ENCODE measurements around the gene QRFP.
"Not testable (repeated sequence)": the region's sequence is repeated elsewhere in the genome, so short reads cannot be mapped to it uniquely, and the experiment has no call there.

QRFP gene

GRCh38 chr9:130919559-130920145 lies 23.0 kb upstream of the QRFP start:
- DNase-seq = no peak

- DNase-seq = no peak
Measured at GRCh38 chr9:130918826-130919558, 22.4 kb upstream of the QRFP start.

GRCh38 chr9:130918101-130918825 lies 21.7 kb upstream of the QRFP start:
- no peak for DNase-seq

- DNase-seq = no peak
Measured at GRCh38 chr9:130917168-130917960, 20.8 kb upstream of the QRFP start.

GRCh38 chr9:130915096-130915447 lies 18.5 kb upstream of the QRFP start:
- DNase-seq = no peak

- DNase-seq = no peak
Measured at GRCh38 chr9:130914417-130915095, 17.9 kb upstream of the QRFP start.

- DNase-seq = no peak
Measured at GRCh38 chr9:130913599-130914416, 17.2 kb upstream of the QRFP start.

GRCh38 chr9:130912932-130913598 lies 16.5 kb upstream of the QRFP start:
- DNase-seq = peak; percentile 61

- no peak for DNase-seq
Measured at GRCh38 chr9:130911254-130912049, 14.8 kb upstream of the QRFP start.

- DNase-seq = not testable (repeated sequence)
Measured at GRCh38 chr9:130910670-130911069, 14.1 kb upstream of the QRFP start.

- not testable (repeated sequence) for DNase-seq
Measured at GRCh38 chr9:130910041-130910440, 13.4 kb upstream of the QRFP start.

GRCh38 chr9:130908878-130909355 lies 12.3 kb upstream of the QRFP start:
- no peak for DNase-seq

- DNase-seq = no peak
Measured at GRCh38 chr9:130908146-130908877, 11.7 kb upstream of the QRFP start.

- no peak for DNase-seq
Measured at GRCh38 chr9:130906735-130907416, 10.3 kb upstream of the QRFP start.

- DNase-seq = no peak
Measured at GRCh38 chr9:130905902-130906734, 9.5 kb upstream of the QRFP start.

GRCh38 chr9:130905125-130905901 lies 8.7 kb upstream of the QRFP start:
- DNase-seq = no peak

Data from fibroblast of skin of right biceps (primary cell).